NCI-H460 (cell line): Measurements from ENCODE around the gene SUDS3. TPM values are rescaled to one million over a fixed set of nuclear protein-coding genes. Genes with fewer than 3 reads are reported as not detected.

Source experiments
- DNase-seq: peaks from one replicate; pipeline ENCODE4 v3.0.0-alpha.2; 2016; ENCODE audit warnings: low read depth; ENCODE audit errors: extremely low read depth
- total RNA-seq: library from RNA; depleted of rRNA; stranded (reverse); fragments of >200 nt; shearing (Covaris generic); gene quantifications from 2 replicates; pipeline ENCODE4 v1.2.3, GENCODE V29; 2014

The SUDS3 gene
- total RNA-seq, 1 experiment from 2014 or later, result 45.8 TPM

GRCh38 chr12:118356809-118357256 is 19.5 kb upstream of the SUDS3 start:
- DNase-seq, result no peak

- no peak for DNase-seq
Measured at GRCh38 chr12:118357257-118358007, 18.9 kb upstream of the SUDS3 start.

- DNase-seq, result no peak
Measured at GRCh38 chr12:118358008-118358359, 18.4 kb upstream of the SUDS3 start.

- no peak for DNase-seq
Measured at GRCh38 chr12:118358612-118359540, 17.5 kb upstream of the SUDS3 start.

- no peak for DNase-seq
Measured at GRCh38 chr12:118359541-118359915, 16.8 kb upstream of the SUDS3 start.

GRCh38 chr12:118361092-118361404 is 15.3 kb upstream of the SUDS3 start:
- DNase-seq, result no peak

- no peak for DNase-seq
Measured at GRCh38 chr12:118361889-118362288, 14.5 kb upstream of the SUDS3 start.

- no peak for DNase-seq
Measured at GRCh38 chr12:118368821-118369220, 7.5 kb upstream of the SUDS3 start.

- no peak for DNase-seq
Measured at GRCh38 chr12:118370601-118371000, 5.8 kb upstream of the SUDS3 start.

- no peak for DNase-seq
Measured at GRCh38 chr12:118371321-118372282, 4.8 kb upstream of the SUDS3 start.

- peak; percentile 99 for DNase-seq
Measured at GRCh38 chr12:118372541-118373495, 3.5 kb upstream of the SUDS3 start, which contains the start of gene TAOK3. TSS of gene TAOK3 (minus strand) at chr12:118372907. CDS start at chr12:118255567, 117,340 bp downstream.

GRCh38 chr12:118373616-118374015 is 2.7 kb upstream of the SUDS3 start:
- no peak for DNase-seq

GRCh38 chr12:118374126-118374725 is 2.1 kb upstream of the SUDS3 start:
- DNase-seq, result no peak

GRCh38 chr12:118374909-118375308 is 1.4 kb upstream of the SUDS3 start:
- no peak for DNase-seq

- no peak for DNase-seq
Measured at GRCh38 chr12:118375348-118375747, 1.0 kb upstream of the SUDS3 start.

GRCh38 chr12:118377021-118377883 is 897 bp downstream of the SUDS3 start:
- no peak for DNase-seq

GRCh38 chr12:118377884-118378470 is 1.6 kb downstream of the SUDS3 start:
- peak; percentile 61 for DNase-seq

- DNase-seq, result no peak
Measured at GRCh38 chr12:118391424-118391823, 15.1 kb downstream of the SUDS3 start.
